ENCODE data around the gene ZNF470.

DNA sequence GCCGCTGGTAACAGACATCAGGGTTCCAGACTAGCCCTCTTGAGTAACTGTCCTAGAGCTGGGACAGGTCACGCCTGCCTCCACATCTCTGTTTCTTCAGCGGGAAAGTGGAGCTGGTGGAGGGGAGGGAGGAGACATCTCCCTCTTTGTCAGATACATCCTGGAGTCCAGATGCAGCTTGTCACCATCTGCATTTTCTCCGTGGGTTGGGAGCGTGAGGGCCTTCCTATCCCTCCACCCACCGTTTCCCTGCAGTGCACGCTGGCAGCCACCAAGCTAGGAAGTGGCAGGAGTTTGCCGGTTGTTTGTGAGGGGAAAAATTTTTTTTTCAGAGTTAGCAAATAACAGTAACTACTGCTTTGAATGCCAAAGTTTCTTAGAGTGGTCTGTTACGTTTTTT lies 55.7 kb downstream of the ZNF470 start:
- TF ChIP-seq CTCF (IDR thresholded peaks at IDR 0.05) (no peak), POLR2A (IDR thresholded peaks at IDR 0.05) (no peak)
